Stimulated activated CD8-positive, alpha-beta memory T cell treated with anti-CD3 and anti-CD28 coated beads, Interleukin-7, amount 100 ng/mL, for 4 hours (primary cell): ENCODE data around the gene MAN1A2.

Source experiments
- DNase-seq, 2 donors: peaks; one replicate each; pipeline ENCODE4 v3.0.0-alpha.2; 2020; ENCODE audit warnings: low read depth in 2 of 2

Gene MAN1A2

DNA sequence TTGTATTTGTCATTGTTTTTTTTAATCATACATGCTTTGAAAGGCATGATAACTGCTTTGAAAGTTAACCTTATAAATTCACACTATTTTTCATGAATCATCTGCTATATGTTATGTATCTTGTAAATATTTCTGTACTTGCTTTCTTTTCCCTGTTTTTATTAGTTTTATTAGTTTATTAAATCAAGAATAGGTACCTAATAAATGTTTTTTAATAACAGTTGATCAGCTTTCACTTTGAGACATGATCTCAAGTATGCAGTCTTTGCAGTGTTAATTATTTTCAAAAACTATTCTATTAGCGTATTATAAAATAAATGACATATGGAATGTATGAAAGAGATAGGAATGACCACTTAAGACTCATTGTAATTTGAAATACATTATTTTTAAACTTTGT, 127.8 kb downstream of the MAN1A2 start:
- no peak for DNase-seq

DNA sequence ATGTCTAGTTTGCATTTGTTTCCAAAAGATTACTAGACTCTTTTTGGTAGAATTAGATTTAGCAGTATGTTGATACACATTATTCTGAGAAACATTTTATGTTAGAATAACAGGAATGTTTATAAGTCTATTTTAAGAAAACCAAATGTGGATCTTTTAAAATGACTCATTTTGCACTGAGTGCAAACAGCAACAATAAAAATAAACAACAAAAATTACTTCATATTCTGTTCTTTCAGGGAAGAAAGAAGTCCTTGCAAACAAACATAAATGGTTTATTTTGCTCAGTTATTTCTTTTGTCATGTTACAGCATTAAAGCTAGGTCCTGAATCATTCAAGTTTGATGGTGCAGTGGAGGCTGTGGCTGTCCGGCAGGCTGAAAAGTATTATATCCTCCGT, 131.8 kb downstream of the MAN1A2 start:
- DNase-seq = no peak

DNA sequence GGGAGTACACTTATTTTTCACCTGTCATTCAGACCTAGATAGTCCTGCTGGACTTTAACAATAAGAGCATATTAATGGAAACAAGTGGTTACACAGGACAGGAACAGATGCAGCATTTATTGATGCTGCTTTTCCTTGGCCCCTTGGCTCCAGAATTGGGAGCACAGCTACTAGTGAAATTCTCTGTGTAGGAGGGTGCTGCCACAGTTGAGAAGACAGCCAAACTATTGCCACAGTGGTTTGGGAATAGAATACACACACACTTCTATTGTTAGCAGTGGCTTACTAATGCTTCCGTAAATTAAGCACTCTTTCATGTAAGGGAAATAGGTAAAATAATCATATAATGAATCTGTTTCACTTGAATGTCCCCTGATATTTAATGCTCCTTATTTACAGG, 133.3 kb downstream of the MAN1A2 start:
- DNase-seq = no peak

DNA sequence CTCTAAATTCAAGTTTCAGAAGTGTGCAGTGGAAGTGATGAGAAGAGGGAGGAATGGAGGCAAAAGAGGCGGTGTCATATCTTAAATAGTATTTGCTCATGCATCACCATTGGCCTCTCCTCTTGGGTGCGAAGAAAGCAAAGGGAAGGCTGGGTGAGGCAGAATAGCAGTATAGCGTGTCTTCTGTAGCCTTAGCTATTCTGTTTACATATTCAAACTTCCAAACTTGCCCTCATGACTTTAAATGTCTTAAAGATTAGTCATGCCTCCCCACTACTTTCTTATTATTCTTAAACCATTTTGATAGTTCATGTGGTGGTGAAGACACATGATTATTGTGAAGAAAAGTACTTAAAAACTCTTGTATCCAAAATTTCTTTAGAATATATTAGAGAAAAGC, 134.0 kb downstream of the MAN1A2 start:
- no peak for DNase-seq

DNA sequence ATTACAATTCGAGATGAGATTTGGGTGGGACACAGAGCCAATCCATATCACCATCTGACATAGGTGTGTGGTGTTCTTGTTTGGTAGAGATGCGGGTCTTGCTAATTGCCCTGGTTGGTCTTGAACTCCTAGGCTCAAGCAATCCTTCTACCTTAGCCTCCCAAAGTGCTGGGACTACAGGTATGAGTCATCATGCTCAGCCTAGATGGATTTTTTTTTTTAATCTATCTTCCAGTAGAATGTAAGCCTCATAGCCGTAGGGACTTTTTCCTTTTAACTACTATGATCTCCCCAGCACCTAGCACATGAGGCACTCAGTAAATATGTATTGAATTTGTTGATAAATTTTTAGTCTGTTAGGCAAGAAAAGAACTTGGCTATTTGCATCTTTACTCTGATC, 144.0 kb downstream of the MAN1A2 start:
- DNase-seq = no peak

DNA sequence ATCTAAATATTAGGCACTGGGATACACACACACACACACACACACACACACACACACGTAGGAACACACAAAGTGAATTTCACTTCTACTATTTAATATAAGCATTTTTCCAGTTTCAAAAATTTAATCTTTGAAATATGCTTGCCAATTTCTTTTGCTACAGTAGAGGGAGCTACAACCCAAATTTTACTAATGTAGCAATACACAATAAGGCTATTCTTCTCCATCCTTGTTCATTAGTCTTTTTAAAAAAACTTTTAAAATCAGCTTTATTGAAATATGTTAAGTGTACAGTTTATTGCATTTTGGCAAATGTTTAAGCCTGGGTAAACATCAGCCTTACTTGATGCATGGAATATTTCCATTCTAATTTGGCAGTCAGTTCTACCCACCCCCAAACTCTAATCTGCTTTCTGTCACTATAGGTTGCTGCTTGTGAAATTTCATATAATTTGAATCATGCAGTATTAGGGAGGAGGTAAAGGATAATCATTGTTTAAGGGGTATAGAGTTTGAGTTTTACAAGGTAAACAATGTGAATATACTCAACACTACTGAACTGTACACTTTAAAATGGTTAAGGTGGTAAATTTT, 145.6 kb downstream of the MAN1A2 start:
- no peak for DNase-seq

DNA sequence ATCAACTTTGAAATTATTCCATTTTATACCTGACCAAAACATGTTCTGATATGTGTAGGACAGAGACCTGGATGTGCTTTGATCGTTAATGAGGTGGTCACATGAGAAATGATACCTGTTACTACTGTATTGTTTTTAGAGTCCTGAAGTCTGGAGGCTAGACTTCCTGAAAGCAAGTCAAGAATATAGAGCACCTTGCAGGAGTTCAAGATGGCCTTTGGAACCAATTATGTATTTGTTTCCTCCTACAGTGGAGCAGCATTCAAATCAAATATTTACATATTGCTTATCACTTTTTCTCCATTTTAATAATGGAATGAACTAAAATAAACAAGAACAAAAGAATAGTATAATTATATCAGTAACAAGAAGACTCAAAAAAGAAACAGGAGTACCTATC, 155.9 kb downstream of the MAN1A2 start:
- no peak for DNase-seq

DNA sequence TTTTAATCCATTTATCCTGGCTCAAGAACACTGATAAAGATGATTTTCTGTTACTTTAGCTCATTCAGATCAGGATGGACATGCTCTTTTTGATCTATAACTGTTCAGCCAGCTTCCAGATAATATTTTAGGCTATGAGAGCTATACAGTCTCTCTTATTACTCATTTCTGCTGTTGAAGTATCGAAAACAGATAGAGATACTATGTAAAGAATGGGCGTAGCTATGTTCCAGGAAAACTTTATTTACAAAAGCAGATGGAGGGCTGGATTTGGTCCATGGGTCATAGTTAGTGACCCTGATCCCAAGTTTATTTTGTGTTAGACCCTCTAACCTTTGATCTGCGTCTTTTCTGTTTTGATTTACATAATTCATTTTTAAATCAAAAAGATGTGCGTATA, 159.8 kb downstream of the MAN1A2 start:
- DNase-seq = no peak

DNA sequence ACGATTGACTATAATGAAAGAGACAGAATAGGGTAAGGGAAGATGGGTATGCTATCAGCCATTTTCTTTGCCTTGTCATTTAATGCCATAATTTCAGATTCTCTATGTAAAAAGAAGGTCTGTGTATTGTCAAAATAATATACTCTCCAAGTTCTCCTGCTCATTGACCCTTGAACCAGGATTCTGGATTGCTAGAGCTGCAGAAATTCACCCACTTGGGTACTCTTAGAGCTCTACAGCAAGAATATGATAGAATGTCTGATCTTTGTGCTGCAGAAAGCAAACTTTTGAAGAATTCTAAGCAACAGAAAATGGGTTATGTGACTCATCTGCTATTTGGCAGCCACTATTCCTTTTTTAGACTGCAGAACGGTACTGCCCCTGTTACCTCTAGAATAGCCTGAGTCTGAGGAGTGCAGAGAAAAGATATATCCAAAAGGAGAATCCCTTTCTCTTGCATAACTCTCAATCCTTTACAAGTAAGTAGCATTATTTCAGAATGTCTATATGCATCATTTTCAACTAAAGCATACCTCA, 160.4 kb downstream of the MAN1A2 start:
- no peak for DNase-seq

DNA sequence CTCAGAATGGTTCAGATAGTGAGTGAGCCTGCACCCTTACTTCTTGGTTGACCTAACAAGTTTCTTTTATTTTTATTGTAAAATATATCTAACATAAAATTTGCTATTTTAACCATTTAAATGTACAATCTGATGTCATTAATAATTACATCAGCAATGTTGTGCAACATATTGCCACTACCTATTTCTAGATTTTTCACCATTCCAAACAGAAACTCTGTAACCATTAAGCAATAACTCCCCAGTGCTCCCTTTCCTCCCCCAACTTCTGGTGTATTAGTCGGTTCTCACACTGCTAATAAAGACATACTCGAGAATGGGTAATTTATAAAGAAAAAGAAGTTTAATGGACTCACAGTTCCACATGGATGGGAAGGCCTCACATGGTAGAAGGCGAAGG, 162.4 kb downstream of the MAN1A2 start:
- DNase-seq = no peak

DNA sequence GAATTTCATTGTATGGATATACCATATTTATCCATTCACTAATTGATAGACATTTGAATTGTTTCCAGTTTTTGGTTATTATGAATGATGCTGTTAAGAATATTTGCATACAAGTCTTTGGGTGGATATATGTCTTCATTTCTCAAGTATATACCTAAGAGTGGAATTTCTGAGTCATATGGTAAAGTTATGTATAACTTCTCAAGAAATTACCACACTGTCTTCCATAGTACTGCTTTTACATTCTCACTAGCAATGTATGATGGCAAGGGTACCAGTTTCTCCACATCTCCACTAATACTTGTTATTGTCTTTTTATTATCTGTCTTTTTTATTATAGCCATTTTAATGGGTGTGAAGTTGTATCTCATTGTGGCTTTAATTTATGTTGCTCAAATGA, 164.0 kb downstream of the MAN1A2 start:
- no peak for DNase-seq

DNA sequence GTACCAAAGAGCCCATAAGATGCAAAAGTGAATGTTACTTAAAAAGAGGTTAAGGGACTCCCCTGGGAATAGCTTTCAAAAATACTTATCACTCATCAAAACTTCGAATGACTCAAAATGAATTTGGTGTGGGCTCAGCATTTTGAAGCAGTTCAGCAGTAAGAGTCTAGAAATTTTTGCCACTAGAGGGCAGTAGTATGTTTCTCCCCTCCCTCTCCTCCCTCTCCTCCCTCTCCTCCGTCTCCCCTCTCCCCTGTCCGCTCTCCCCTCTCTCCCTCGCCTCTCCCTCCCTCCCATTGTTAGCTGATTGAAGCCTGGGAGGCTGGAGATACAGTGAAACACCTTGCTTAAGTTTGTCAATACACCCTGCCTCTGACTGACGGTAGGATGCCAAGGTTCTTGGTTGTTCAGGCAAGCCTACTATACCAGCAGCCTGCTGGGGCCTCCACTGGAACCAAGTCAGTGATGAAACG, 167.8 kb downstream of the MAN1A2 start:
- DNase-seq = no peak

DNA sequence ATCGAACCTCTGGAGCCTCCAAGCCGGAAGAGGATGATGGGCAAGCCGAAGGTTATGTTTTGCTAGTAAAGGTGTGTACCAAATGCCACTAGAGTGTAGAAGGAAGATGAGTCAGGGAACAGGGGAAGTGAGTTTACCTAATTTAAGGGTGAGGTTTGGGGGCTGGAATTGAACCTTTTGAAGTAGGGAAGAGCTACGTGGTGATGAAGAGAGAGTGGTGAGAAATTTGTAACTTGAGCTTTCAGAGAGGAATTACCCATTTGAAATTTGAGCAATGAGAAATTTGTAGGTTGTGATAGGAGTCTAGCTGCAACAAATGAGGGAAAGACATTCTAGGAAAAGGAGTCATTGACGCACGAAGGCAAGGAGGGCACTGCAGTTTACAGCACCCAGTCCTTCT, 168.6 kb downstream of the MAN1A2 start:
- no peak for DNase-seq

DNA sequence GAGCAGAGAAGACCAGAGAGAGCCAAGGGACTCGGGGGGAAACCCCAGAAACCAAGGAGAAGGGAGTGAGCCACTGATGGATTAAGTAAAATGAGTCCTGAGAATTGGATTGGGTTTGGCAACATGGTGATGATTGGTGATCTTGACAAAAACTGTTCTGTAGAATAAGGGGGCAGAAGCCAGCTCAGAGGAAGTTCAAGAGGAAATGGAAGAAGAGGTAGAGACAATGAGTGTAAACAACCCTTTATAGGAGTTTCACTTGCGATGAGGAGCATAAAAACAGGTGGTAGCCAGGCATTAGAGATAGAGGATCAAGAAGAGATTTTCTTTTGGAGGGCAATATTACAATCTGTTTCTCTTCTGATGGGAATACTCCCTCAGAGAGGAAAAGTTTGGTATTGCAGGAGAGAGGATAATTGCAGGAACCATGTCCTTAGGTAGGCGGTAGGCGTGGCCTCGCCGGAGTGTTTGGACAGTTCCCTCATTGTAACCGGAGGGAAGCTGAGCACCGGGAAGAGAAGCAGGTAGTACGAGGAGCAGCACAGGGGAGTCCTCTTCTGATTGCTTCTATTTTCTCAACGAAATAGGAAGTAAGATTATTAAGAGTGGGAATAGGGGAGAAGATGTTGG, 170.2 kb downstream of the MAN1A2 start:
- no peak for DNase-seq

DNA sequence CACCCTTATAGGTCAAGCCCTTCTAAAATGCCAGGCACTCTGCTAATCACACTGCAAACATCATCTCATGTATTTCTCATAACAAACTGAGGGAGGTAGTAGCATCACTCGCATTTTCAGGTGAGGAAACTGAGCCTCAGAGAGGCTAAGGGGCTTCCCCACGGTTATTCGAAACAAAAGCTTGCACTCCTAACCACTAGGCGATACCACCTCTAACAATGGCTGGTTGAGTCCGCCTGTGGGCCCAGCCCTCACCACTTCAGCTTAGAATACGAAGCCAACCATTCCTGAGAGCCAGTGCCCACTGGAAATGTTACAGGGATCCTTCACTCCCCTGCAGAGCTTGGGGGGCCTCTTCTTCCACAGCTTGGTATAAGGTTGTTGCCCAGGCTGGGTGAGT, 173.3 kb downstream of the MAN1A2 start:
- no peak for DNase-seq

DNA sequence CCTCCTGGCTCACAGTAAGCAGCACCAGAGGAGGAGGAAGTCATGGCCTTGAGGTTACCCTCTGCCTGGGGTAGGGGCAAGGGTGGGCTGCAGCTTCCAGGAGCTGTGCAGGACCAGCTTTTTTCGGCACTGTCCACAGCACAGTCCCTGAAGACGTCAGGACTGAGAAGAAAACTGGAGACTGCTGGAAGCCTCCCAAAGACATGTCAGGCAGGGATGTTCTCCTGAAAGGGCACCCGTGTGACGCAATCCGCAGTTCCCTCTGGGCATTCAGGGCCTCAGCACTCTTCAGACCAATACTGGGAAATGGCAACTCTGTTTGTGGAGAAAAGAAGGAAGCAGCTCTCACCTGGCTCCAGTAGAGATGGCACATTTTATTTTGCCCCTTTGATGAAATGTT, 173.8 kb downstream of the MAN1A2 start:
- DNase-seq = no peak

DNA sequence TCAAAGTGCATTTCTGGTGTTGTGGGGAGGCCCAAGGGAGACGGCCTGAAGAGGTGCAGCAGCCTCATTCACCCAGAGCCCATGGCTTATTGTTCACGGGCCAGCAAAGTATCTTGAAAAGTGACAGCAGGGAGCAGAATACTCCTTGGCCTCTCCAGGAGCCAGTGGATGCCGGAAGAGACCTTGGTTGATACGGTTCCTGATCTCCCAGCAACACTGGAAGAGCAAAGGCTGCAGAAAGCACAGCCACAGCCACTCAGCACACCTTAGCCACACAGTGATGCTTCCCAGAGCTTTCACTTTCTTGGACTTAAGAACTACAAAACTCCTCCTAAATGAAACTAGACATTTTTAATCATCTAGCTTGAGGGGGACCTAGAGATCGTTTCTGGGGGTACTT, 174.3 kb downstream of the MAN1A2 start:
- no peak for DNase-seq

DNA sequence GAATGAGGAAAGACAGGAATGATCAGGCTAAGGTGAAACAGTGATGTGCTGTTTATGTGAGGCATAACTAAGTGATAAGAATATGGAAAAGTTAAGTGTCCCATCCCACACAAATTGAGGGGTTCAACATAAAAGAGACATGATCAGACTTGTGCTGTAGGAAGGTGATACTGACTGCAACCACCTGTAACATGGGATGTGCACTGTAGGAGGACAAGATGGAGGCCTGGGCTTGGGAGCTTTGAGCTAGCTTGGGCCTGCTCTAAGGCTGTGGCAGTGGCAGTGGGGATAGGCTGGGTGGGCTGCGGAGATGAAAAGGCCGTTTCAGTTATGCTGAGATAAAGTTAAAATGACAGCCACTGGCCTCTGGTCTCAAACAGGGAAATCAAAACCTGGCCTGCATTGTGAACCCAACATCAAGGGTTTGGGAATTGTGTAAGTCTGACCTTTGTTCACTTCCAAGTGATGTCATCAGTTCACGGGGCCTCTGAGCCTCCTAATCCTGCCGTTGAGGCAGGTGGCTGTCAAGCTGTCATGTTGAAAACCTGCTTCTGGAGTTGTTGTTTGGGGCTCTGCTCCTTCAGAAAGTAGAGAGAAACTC, 177.4 kb downstream of the MAN1A2 start:
- no peak for DNase-seq

DNA sequence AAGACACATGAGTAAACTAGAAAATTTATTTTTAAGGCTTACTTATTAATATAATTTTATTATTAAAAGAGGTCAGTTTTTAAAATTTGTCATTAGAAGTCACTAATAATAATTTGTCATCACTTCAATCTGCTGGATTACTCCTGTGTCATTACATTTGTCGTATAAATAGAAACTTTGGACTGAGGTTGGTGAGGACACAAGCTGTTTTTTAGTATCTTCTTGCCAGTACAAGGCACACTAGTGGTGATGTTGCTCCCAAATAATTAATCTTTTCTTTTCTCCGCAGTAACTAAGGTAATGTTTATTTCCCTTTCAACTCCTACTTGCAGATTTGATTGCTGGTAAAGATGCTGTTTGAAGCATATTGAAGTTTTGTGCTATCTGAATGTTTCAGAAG, 179.2 kb downstream of the MAN1A2 start:
- DNase-seq = no peak

DNA sequence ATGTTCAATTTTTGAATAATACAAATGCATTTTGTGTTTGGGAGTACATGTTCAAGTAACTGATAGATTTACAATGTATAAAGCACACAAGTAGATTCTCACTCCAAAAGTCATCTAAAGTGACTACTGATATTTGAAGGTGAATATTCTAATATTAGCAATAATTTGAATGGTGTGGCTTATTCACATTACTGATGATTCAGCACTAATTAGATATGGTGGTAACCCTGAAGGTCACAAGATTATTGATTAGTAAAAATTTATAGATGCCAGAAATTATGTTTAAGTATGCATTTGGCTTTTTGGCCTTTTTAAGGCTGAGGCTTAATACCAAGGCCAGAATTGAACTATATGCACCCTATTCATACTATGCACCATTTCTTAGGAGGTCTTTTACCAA, 186.2 kb downstream of the MAN1A2 start:
- DNase-seq = no peak

DNA sequence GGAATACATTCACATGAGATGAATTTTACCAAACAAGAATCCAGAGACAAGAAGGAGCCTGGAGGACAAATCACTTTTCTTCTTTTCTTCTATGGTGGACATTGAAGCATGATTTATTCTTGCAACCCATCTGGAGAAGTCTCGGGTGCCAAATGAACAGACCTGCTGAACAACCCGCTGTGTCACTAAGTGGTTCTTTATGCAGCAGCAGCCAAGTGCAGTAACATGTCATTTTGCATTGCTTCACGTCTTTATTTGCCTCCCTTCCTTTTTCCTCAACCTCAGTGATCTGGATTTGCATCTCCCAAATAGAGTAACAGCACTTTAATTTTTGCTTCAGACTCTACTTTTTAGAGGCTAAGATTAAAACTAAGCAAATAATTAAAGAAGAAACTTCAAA, 188.6 kb downstream of the MAN1A2 start:
- no peak for DNase-seq

DNA sequence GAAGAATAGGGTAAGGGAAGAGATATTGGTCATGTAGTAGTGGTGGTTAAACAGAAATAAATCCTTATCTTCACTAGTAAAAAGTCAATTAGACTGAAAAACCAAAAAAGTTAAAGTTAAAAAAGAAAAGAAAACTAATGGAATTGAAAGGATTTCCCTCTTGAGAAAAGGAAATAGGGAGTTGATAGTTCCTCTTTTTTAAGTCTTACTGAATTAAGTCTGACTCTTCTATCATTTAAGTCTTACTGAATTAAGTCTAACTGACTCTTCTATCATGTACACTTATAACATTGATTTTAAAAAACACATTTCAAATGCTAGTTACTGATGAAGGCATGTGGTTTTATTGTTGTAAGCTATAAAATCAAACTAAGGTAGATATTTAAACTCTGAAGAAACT, 189.1 kb downstream of the MAN1A2 start:
- no peak for DNase-seq

DNA sequence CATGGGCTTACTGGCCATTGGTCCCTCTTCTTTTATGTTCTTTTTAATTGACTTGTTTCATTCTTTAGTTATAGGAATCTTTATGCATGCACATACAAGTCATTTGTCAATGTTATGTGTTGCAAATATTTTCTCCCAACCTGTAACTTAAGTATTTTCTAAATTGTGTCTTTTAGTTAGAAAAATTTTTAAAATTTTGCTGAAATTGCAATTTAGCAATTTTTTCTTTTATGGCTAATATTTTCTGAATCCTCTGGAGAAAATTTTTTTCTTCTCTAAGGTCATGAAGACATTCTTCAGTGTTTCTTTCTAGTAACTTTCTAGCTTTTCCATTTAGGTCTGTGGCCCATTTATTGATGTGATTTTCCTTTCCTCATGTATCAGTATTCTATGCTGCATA, 189.7 kb downstream of the MAN1A2 start:
- no peak for DNase-seq
